GM19328 (cell line): ENCODE data around the gene CAPN8.

ENCODE experiments used
- ATAC-seq: cut with Tn5 transposase; IDR thresholded peaks from one replicate; pipeline ENCODE4 v1.9.1; 2021; ENCODE audit warnings: mild to moderate bottlenecking, moderate library complexity; ENCODE audit not compliant: unreplicated experiment

CAPN8 gene

DNA sequence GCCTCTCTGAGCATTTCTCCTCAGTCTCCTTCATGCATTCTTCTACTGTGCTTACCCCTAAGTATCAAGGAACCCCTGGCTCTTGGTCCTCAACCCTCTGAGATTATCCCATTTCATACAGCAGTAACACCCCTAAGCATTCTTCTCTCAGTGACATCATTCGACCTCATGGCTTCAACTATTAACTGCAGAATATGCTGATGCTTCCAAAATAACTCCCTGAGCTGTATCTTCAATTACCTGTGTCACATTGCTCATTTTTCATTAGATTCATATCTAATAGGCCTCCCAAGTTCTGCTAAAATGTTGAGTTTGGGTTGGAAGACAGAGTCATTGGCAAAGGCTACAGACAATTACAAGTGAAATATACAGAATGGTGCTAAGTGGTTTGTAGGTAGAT is 7.5 kb downstream of the CAPN8 start:
- ATAC-seq: no peak

DNA sequence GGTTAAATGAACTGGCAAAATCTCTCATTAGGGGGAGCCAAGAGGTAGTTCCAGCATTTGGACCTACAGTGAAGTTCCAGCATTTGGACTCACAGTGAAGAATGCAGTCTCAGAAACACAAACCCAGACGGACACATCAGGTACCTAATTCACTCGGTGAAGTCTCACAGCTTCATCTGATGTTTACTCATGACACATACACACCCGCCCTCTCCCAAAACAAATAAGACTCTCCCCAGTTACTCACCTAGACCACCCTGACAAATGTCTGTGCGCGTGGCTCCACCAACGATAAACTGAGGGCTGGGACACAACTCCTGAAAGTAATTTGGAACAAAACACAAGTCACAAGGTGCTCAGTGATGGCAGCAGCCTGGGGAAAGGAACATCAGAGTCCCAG is 11.4 kb downstream of the CAPN8 start:
- ATAC-seq: no peak

DNA sequence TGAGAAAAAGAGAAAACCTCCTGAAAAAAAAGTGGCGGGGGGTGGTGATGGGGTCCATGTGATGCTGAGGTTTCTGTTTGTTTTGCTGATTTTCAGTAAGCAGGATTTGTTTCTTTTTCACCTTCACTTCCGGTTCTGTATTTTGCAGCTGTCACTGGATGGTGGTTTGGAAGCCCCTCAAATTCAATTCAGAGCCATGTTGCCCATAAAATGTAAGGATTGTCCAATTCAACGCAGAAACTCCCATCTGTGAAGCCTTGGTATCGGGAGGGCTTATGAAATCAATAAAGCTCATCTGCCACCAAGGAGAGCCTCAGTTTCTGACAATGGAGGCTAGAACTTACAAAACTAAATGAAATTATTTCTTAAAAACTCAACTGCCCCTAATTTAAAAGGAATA is 12.1 kb downstream of the CAPN8 start:
- ATAC-seq: no peak

DNA sequence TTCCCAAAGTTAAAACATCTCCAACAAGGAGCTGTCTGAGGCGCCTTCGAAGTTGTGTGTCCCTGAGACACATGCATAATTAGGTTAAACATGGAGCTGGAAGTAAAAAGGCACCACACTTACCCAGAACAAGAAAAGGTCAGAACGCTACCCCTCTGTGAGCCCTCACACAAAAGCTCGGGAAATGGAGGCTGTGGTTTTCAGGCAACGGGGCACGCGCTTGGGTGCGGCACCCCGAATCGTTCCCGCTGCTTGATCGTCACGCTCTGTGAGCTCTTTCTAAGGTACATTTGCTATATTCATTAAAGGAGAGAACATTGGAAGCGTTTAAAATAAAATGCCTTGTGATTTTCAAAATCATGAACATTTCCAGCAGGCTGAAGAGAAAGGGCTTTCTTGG is 12.5 kb downstream of the CAPN8 start:
- no peak for ATAC-seq

DNA sequence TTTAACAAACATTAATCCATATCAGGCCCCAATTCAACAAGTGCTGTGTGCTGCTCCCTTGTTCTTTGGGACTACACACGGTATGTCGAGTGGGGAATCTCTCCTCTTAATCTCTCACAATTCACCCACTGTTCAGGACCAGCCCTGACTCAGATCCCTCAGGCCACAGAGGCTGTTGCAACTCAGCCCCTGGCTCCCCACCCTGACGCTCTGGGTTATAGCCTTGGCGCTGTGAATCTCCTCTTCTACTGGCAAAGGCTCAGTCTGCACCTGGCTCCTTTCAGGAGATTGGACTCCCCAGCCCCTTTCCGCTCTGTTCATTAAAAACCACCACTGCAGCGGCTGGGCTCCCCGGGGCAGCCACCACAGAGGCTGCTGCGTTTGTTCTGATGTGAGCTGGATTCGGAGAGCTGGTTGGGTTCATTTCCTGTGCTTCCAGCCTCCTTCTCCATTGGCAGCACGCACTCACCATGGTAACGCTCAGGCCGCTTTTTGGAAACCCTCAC is 13.0 kb downstream of the CAPN8 start:
- ATAC-seq: no peak

DNA sequence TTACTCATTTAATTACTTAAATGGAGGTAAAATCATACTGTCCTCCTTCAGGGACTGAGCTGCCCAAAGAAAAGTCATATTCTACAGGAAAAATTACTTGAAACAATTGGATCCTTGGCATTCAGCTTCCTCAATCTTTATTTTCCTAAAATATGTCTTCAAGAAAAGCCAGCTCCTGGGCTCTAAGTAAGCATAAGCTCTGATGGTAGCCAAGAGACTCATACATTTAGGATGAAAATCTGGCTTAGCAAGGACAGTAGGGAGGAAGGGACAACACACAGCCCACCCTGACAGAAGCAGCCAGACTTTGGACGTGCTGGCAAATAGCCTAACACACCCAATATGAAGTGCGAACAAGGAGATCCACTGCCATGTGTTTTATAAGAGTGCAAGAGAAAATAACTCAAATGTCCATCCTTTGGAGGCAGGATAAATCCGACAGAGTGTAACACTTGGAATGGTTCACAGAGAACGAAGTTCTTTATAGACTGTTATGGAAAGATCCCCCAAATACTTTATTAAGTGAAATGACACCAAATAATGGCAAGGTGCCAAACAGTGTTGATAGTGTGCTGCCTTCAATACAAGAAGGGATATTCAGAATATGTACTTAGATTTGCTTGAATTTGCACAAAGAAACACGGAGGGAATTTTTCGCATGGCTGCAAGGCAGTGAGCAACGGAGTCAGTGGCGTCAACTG is 14.1 kb downstream of the CAPN8 start:
- no peak for ATAC-seq

DNA sequence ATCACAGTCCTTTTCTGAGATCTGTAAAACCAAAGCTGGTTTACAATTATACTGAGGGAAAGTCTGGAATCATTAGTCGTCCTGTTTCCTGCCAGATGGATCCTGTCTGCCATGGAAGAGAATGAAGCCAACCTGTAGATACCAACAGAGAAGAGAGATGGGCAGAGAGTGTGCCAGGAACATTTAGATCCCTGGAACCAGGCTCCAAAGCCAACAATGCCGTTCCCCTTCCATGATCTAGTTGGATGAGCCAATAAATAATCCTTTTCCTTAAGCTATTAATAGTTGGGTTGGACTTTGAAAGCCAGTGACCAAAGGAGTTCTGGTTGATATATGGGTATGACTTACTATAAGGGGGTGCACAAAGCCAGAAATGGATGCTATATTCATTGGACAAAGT is 15.0 kb downstream of the CAPN8 start:
- no peak for ATAC-seq

DNA sequence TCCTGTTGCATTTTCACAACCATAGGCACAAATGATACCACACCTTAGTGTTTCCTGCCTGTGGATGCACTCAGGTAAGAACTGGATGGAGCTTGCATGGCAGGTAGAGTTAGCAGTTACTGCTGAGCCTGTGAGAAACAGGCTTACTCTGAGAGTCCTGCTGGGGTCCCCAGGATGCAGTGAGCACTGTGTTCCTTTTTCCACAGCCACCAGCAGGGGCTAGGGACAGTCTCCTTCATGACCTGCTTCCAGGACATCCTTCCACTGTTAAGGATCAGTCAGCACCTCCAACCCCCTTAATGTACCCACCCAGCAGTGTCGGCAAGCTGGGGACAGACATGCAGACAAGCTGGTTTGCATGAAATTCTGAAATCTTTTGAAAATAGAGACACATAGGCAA is 16.3 kb downstream of the CAPN8 start:
- no peak for ATAC-seq

DNA sequence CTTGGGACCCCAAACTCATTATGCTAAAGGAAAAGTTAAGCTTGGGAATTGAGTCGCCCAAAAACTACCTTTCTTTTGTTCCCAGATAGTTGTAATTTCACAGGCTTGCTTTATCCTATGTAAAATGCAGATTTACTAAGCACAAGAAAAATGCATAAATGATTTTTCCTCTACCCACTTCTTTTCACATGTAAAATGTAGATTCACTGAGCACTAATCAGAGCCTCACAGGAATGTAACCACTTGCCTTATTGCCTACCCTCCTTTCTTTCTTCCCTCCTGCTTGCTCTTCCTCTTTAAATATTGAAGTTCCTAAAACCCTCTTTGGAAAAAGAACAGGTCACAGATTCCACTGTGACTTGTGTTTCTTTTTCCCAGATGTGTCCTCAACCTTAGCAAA is 18.3 kb downstream of the CAPN8 start:
- ATAC-seq: no peak

DNA sequence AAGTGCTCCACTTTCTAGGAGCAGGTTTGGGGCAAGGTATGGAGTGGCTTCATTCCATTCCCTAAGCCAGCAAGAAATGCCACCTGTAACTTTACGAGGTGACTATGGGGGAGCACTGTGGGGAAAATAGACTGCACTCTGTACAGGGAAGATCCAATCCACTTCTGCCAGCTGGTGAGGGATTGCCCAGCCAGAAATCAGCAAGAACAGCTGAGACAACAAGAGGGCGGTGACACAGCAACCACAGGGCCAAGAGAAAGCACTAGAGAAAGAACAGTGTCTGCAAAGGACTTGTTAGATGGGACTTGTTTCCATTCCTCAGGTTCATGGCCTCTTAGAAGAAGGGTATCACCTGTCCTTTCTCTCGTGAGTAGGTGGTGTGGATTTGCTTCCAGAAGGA is 19.6 kb downstream of the CAPN8 start:
- ATAC-seq: no peak

DNA sequence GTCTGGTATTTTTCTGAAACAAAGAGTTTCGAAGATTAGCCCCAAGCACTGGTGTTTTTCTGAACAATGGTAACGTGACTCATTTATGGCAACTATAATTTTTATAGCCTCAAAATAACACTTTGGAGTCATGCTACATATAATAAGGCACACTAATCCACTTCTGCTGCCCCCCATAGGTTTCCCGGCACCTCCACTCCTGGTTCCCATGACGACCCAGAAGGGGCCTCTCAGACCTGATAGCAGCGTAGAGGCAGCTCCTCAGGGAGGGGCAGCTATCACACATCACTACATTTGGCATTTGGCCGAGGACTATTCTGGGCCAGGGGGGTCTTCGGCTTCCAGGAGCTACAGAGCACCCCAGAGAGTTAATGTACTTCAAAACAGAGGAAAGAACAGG is 23.3 kb downstream of the CAPN8 start:
- ATAC-seq: no peak

DNA sequence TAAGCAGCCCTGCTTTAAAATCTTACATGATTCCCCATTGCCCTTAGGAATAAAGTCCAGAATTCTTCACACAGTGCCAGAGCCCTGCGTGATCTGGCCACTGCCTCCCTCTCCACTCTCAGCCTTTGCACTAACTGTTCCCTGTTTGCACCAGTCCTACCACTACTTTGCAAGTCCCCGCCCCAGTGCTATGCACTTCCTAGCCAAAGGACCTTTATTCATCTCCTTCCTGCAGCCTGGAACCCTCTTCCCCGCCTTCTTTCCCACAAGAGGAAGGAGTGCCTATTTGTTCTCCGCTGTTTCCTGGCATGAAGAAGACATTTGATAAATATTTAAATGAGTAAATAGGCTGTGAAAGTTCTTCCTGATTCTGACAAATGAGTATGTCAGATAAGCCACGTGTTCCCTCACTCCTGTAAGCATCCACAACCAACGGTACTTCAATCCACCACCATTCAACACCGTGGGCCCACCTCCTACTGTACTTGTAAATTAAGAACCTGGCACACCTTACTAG is 23.9 kb downstream of the CAPN8 start:
- ATAC-seq: no peak

DNA sequence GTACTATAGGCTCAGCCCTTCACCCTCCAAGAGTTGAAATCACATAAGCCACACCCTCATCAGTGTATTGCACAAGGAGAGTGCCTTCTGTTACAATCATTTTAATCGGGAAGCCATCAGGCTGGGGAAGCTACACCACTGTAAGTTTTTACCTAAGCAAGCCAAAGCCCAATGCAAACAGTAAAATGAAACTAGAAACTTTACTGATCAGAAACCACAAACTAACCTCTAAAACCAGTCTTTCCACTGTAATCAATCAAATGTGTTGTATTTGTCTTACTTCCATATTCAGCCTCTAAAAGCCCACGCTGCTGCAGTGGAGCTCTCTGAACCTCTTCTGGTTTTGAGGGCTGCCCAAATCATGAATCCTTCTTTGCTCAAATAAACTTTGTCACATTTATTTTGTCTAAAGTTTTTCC is 26.2 kb downstream of the CAPN8 start:
- ATAC-seq: no peak

DNA sequence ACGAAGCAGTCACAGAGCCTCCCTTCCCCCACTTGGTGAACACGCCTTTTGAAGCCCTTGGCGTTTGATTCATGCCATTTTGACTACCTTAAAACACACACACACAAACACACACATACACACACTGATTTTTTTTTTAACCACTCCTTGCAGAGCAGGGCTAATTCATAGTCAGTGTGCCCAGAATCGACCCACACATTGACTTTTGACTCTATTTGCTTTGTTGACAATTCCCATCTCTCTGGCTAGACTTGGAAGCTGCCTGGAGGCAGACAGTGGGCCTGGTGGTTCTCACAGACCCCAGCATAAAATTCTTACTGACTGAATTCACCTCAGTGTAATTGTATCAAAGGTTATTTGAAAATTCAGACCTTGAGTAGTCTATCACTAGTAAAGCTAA is 30.3 kb downstream of the CAPN8 start:
- ATAC-seq: no peak

DNA sequence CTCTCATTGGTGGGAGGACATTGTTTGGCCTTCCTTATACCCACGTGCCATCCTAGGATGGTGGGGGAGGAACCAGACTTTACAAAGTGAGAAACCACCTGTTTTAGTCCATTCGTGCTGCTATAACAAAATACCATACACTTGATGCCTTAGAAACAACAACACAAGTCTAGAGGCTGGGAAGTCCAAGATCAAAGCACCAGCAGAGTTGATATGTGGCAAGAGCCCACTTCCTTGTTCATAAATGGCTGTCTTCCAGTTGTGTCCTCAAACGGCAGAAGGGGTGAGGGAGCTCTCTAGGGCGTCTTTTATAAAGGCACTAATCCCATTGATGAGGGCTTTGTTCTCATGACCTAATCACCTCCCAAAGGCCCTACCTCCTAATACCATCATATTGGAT is 31.1 kb downstream of the CAPN8 start:
- ATAC-seq: no peak

DNA sequence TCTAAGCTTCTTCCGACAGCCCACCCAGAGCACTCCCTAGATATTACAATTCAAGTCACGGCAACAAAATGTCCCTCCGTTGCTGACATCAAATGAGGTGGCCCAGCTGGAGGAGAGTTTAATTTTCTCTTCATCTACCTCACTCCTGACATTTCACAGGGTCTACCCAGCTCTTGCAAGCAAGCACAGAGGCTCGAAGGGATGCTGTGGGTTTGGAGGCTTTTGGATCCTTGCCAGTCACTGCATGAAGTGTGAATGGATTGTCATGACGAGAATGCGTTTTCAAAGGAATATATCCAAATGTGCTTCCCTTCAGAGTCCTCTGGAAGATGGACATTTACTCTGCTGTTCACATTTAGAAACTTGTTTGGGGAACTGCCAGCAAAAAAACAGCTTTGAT is 33.5 kb downstream of the CAPN8 start:
- ATAC-seq: no peak

DNA sequence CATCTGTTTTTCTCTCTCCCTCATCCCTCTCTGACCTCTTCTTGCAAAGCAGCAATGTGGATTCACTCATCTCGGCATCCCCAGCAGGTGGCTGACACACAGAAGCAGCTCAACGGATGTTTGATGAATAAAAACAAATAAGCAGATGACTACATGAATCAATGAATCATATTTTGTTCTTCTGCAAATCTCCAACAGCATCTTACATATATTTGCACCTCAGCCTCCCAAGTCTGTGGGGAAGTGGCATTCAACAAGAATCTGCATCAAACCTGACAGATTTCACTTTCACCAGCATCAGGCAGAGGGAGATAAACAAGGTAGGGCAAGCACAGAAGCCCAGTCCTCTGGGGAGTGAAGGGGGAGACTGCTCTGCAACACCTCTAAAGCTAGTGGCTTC is 34.0 kb downstream of the CAPN8 start:
- ATAC-seq: no peak

DNA sequence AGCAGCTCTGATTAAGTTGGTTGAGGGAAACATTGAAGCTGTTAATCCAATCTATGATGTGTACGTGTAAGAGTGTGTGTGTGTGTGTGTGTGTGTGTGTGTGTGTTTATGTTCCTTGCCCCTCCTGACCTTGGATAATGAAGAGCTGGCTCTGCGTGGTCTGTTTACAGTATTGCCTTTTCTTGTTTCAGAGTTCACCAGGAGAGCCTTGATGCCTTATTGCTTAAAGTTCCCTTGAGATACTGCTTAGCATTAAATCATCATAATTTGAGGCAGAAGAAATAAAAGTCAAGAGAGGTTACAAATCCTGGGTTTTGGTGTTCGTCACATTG is 36.4 kb downstream of the CAPN8 start:
- ATAC-seq: no peak

DNA sequence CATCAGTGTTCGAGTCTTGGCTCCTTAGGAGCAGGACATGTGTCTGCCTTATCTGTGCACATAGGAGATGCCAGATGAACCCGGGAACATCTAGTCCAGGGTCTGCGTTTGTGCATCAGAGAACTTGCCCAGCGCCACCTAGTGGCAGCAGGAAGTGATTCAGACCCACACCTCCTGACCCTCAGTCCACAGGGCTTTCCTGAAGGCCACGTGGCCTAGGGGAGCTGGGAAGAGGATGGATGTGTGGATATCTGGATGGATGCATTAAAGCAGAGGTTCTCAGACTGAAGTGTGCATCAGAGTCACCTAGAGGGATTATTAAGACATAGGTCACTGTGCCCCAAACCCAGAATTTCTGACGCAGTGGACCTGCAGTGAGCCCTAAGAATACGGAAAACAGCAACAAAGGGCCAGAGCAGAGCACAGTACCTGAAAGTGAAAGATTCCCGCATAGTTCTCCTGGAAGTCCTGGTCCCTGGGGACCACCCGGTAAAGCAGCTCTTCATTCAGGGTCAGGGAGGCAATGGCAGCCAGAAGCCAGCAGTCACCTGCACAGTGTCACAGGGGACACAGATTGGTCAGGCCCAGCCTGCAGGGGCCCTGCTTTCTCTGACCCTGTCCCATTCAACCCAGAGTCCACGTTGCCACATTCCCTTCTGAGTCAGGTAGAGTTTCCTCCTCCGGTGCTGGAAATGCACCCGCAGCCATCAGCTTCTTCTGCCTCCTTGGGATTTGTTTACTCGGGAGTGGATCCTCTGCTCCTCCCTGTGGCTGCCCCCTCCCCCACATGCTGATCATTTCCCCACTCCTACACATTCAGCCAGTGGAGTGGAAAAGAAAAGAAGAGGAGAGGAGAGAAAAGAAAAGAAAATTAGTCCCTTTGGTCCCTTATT is 37.0 kb downstream of the CAPN8 start:
- no peak for ATAC-seq

DNA sequence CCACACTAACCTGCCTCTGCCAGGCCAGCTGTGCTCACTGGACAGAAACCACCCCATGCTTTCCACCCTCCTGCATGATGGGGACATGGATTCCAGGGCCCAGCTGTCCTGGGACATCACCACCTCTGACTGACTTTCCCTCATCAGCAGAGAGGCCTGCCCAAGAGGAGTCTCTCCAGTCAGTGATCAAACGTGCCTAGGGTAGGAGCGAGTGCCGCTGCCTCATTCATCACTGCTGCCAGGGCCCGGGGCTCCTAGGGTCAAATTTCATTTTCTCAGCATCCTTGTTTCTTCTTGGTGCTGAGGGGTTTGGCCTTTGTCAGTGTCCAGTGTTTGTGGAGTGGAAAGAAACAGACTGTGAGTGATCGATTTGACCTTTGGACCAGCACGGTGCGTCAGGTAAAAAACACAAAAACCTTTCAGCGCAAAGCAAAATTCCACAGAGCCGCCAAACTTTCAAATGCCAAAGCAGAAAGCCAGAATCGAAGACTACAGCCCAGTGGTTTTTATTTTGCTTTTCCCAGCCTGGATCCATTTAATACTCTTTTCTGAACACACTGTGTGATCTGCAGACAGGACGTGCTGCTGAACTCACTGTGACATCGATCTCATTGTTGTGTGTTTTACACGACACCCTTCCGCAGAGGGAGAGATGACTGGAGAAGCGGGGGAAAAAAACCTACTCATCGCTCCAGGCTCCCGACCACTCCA is 43.2 kb downstream of the CAPN8 start:
- no peak for ATAC-seq

DNA sequence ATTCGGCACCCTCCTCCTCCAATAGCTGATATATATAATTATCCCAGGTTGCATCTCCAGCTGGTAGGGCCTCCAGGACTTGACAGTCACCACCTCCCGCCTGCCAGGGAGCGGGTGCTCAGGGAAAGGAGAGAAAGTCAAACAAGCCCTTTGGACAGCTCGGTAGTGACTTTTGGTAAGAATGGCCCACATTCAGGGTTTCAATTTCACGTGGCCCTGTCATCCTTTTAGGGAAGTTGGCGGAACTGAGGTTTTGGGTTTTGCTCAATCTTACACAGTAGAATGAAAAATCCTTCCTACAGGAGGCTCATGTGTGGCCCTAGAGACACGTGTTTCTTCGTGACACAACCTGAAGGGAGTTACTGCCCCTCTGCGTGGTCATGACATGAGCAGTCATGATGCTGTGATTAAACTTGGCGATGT is 44.2 kb downstream of the CAPN8 start:
- peak; percentile 81 for ATAC-seq
